Stimulated activated CD4-positive, alpha-beta T cell treated with anti-CD3 and anti-CD28 coated beads, Interleukin-1b, Interleukin-23, amount 100 ng/mL, for 24 hours (primary cell): ENCODE data around the gene B4GALT5.
A peak's percentile ranks its signal among the peaks of the same experiment; 100 is the strongest.
"Not testable (repeated sequence)": the region's sequence is repeated elsewhere in the genome, so short reads cannot be mapped to it uniquely, and the experiment has no call there.

ENCODE experiments used
- DNase-seq, 4 experiments: peaks; one replicate each; pipeline ENCODE4 v3.0.0-alpha.2; 2020; ENCODE audit warnings: low read depth in 4 of 4, low spot score in 1 of 4

B4GALT5 gene

DNA sequence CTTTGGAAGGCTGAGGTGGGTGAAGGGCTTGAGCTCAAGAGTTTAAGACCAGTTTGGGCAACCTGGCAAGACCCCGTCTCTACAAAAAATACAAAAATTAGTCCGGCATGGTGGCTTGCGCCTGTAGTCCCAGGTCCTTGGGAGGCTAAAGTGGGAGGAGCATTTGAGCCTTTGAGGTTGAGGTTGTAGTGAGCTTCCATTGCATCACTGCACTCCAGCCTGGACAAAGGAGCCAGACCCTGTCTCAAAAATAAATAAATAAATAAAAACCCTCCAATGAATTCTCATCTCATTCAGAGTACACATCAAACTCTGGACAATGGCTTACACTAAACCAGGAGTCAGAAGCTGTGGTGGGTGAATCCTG lies 31.8 kb downstream of the B4GALT5 start:
- DNase-seq, result no peak

DNA sequence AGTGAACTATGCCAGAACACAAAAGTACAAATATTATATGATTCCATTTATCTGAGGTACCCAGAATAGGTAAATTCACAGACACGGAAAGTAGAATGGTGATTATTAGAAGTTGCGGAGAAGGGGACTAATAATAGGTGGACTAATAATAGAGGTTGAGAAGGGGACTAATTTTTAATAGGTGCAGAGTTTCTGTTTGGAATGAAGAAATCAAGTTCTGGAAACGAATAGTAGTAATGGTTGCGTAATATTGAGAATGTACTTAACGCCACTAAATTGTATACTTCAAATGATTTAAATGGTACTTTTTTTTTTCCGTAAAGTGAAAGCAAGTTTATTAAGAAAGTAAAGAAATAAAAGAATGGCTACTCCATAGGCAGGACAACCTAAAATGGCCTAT lies 33.2 kb downstream of the B4GALT5 start:
- DNase-seq, result no peak

DNA sequence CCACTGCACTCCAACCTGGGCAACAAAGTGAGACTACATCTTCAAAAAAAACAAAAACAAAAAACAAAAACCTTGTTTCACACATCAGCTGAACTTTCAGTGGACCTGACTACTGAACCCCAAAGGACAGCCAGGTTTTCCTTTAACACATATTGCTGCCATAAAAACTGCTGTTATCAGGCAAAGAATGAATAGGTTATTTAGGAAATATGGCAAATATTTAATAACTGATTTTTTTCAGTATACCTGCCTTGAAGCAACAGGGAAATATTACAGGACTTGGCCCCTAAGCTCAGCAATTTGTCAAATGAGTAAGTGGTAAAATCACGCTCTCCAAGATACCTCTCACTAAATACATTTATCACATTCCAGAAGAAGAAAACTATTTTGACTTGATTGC lies 34.0 kb downstream of the B4GALT5 start:
- DNase-seq, result no peak

DNA sequence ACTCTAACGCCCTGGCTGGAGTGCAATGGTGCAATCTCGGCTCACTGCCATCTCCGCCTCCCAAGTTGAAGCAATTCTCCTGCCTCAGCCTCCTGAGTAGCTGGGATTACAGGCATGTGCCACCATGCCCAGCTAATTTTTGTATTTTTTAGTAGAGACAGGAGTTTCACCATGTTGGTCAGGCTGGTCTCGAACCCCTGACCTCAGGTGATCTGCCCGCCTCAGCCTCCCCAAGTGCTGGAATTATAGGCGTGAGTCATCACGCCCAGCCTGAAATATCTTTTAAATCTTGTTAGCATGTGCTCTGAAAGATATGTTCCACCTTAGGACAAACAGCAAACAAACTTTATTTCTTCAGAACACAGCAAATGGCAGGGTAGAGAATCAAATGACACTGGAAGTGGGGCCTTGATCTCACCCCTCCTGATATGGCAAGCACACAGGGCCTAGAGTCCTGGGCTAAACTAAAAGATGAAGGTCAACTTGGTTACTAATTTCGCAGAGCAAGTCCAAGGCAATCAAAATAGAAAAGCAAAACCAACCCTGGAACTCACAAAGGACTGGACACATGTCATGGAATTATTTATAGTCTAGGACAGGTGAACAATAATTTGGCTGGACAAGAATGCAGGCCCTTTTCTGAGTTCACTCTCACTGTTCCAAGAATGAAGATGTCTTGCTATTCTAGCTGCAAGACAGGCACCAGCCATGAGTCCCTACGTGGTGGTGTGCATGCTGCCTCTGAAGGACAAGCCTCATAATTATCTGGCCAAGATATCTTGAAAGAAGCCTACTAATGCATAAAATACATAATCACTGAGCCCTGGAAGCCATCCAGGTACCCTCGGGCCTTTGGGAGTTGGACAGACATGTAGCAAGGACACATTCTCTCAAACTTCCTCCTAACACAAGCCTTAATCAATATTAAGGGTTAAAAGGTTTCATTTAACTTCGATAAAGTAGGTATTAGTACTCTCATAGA lies 35.6 kb downstream of the B4GALT5 start:
- no peak for DNase-seq

DNA sequence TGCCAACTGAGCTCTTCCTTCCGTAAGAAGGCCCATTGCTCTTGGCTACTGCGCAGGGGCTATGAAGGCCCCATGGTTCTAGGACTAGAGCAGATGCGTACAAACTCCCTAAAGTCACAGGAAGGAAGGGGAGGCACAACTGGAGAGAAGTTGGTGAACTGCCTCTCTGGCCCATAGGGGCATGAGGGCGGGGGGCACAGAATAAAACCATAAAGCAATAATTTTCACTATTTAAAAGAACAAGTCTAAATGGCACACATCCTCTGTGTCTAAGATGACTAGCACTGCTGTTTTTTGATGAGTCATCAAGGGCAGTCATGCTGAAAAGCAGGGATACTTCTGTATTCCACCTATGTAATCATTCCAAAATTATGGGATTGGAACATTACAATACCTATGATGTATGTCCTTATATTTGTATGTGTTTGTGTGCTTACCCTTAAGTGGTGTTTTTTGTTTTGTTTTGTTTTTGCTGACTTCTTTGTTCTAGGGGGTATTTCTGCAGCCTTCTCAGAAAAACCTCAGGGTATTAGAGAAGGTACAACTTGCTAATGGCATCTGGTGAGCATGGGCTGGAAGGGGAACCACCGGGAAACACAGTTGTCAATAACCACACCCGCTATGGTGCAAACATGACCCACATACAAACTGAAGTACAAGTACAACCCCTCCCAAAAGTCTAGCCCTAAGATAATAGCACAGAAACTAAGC lies 36.9 kb downstream of the B4GALT5 start:
- no peak for DNase-seq

DNA sequence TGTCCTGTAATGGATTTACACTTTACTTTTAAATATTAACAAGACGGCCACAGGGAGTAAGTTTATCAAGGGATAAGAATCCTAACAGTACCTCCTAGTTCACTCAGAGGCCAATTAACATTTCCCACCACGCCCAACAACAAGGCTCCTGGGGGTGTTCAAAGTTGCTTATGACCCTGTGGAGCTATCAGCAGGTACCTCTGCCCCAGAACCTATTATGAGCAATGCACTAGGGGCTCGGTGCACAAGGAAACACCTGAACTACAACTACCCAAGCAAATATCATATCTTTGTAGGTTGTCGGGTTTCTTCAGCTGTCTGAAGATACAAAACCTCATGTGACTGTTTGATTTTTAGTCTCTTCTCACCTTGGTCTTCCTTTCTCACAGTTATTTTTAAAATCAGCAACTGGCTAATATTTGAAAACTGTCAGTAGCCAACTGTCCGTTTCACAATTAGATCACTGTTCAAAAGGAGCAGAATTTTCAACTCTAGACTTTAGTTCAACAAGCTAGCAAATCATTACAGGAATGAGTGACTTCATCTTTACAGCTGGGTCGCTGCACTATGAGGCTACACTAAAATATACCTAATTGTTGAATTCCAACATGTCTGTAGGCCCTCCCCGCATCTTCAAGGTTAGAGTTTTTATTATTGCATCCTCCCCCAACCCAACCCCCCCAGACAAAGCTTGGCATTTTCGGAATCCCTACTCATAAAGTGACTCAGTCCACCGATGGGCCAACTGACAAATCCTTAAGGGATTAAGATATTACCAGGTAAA lies 38.1 kb downstream of the B4GALT5 start:
- no peak for DNase-seq

DNA sequence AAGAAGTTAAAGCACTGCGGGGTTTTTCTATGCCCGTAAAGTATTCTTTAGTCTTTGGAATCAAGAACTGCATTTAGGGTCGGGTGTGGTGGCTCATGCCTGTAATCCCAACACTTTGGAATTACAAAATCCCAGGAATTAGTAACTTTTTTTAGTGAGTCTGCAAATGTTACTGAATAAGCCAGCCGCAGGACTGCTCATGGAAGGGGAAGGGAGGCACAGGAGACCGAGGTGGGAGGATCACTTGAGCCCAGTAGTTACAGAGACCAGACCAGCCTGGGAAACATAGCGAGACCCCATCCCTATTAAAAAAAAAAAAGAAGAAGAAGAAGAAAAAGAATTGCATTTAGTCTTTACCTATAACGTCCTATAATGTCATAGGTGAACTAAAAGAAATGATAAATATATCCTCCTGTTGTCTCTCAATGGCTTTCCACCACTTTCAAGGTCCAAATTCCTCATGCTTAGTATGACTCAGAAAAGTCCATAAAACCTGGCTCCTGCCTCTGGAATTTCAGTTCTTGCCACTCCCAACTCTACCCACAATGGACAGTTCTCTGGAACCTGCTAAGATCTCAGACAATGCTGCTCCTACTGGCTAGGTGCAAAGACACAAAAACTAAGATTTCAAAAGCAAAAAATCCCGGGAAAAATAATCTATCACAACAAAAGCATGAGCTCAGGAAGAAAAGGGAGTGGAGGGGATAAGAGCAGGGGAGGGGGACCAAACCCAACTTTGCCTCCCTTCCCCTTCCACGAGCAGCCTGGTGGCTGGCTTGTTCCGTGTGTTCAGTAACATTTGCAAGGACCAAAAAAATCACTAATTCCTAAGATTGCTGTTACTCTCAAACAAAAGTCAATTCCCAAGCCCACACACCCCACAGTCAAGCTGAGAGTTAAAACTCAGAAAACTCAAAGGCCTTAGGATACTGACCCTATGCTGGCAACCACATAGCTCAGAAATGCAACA lies 39.0 kb downstream of the B4GALT5 start:
- no peak for DNase-seq

DNA sequence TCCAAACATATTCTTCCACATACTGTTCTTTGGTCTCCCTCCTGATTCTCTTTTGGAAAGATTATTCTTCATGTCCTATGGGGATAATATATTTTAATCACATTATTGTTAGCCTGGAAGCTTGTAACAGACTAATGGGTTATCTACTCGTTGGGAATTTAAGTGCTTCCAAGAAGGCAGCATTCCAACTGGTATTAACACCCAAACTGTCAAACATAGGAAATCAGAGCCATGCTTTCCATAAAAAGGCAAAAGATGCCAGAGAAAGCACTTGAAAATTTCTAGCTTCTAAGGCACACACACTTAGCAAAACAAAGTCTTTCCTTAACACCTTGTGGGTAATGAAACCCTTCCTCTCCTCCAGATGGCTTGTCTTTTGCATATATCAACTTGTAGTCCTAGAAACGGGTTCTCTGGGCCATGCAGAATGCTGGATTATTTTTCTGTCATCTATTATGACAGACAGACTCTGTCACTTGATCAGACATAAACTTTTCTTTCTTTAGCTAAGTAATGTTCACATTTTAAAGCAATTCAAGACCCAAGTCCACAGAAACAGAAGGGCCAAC lies 41.5 kb downstream of the B4GALT5 start:
- no peak for DNase-seq

DNA sequence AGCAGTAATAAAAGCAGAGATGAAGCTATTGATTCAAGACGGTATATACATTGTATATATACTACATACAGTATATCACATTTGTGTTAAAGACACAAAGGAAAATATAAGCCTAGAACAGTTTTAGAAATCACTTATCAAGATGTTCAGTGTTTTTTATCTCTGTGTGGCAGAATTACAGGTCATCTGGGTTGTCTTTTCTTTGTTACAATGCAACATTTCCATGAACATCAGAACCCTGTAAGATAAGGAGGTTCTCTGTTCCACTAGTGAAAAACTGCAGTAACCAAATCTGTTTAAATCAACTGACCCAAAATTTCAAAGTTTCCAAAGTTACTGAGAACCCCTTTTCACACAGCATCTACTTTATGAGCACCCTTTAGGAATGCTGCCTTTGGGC lies 42.2 kb downstream of the B4GALT5 start:
- DNase-seq, result no peak

DNA sequence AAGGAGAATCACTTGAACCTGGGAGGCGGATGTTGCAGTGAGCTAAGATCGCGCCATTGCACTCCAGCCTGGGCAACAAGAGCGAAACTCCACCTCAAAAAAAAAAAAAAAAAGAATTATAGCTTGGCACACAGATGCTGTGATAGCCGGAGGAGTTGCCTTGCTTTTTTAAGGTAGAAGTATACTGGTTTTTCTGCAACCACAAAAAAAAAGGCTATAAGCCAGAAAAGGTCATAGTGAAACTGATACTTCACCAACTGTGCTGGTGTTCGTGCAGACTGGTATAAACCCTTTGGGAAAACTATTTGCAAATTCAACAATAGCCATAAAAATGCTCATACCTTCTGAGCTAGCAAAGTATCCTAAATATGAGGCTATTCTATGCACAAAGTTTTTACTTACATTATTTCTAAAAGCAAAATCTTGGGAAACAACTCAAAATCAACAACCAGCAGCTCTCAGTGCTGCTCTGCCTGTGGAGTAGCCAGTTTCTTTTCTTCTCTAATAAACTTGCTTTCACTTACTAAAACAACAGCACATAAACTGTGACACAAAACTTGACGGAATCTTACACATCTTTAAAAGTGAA lies 44.0 kb downstream of the B4GALT5 start:
- no peak for DNase-seq

DNA sequence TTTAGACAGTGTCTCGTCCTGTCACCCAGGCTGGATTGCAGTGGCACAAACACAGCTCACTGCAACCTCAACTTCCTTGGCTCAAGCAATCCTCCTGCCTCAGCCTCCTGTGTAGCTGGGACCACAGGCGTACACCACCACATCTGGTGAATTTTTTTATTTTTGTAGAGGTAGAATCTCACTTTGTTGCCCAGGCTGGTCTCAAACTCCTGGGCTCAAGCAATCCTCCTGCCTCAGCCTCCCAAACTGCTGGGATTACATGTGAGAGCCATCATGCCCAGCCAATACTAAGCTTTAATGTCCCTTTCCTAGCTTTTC lies 44.8 kb downstream of the B4GALT5 start:
- DNase-seq, result not testable (repeated sequence)

DNA sequence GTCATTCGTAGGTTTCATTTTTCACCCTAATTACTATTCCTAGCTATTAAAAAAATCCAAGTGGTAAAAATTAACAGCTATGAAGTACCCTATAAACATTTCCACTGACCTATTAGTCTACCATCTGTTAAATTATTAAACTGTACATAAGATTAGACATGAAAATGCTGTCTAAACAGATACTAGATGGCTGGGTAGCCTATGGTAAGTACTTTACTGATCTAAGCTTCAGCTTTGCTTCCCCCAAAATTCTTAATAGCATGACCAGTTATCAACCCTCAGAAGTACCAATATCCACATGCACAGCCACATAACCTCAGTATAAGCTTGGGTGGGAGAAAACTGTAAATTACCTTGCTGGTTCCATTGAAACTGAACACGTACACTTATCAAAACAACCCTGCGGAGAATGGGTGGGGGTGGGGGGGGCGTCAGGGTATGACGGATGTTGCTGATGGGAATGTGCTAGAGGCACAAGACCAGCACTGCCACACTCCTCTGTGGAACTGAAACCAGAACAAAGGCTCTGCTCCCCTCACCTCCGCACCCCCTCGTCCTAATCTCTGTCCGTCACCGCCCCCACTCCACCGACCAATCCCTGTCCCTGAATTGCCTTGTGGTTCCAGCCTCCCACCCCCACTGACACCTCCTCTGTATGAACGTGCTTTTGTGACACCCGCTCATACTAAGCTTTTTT lies 45.3 kb downstream of the B4GALT5 start:
- DNase-seq, result peak in 3 of 4 experiments; percentile 7 to 28 (median 19)

DNA sequence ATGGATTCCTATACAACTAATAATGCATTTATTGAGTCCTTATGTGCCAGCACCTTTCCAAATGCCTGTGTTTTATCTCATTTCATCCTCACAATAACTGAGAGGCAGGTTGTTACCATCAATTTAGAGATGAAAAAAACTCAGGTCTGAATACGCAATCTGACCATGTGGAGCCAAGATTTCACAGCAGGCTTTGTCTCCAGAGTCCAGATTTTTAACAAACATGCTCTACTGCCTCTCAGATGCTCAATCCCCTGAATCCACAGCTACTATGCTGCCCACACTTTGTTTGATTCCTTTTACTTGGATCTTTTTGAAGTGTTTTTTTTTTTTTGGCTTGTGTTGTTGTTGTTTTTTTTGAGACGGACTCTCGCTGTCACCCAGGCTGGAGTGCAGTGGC lies 46.8 kb downstream of the B4GALT5 start:
- DNase-seq, result no peak

DNA sequence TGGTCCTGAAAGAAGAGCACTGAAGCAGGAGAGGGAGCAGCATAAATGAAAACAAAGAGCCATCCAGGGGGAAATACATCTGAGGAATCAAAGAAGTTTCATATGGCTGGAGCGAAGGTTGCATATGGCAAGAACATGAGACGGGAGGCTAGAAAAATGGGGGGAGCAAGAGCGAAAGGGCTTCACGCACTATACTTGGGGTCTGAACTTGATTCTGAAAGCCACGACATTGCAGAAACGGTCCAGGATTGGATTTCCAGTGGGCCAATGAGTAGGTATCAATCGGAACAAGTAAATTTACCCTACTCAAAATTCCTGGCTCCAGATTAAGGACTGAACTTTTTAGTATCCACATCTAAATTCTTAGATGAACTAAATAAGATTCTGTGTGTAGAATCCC lies 47.9 kb downstream of the B4GALT5 start:
- DNase-seq, result no peak

DNA sequence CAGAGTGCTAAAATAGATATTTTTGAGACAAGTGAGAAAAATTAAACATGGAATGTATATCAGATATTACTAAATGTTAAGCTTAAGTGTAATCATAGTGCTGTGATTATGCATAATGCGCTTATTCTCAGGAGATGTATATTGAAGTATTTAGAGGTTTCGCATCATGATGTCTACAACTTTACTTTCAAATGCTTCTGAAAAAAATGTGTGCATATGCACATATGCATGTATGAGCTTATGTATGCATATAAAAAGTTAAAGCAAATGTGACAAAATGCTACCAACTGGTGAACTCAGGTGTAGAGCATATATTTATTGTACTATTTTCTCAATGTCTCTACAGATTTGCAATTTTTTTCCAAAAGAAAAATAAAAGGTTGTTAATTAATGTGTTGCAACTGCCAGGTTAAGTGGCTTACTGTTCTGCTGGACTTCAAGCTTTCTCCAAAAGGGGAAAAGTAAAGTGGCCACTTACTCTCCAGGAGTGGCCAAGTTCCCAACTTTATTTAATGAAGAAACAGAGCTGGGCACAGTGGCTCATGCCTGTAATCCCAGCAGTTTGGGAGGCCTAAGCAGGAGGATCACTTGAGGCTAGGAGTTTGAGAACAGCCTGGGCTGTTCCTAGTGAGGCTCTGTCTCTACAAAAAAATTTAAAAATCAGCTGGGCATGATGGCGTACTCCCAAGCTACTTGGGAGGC lies 48.9 kb downstream of the B4GALT5 start:
- no peak for DNase-seq

DNA sequence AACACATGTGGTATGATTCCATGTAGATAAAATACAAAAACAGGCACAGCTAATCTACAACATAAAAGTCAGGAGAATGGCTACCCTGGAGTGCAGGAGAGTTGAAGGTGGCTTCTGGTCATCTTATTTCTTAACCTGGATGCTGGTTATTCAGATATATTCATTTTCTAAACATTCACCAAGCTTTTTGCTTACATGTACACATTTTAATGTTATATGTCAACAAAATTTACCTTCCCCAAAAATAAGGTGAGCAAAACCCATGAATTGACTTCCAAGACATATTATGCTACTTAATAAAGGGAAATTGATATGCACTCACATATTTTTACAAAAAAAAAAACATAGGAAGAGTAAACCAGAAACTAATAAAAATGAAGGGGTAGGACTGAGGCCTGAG lies 50.6 kb downstream of the B4GALT5 start:
- DNase-seq, result no peak

DNA sequence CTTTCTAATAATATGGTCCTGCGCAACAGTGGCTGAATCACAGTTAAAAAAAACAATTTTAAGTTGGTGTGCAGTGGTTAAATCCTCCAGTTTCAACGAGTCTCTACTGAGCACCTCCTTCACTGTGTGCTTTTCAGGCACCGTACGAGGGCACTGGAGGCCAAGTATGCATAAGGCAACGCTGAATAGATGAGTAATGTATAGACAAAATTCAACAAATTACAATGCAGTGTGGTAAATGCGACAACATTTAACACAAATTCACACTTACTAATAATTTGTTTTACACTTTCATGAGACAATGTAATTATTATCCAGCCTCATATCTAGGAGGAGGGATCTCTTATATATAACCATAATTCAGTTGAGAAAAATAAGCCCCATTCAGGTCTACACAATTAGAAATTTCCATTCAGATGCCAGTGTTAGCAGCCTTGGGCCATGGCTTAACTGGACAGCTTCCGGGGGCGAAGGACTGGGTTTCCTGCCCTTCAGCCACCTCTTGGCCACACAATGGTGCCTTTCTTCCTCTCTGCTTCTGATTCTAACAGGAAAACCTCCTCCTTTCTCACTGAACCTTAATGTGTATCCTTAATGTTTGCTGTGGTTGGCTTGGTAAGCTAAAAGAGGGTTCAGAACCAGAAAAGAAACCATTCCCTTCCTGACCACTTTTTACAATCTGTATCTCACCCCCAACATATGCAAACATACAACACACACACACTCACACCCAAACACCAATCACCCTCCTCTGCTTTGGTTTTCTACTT lies 51.9 kb downstream of the B4GALT5 start:
- DNase-seq, result no peak

DNA sequence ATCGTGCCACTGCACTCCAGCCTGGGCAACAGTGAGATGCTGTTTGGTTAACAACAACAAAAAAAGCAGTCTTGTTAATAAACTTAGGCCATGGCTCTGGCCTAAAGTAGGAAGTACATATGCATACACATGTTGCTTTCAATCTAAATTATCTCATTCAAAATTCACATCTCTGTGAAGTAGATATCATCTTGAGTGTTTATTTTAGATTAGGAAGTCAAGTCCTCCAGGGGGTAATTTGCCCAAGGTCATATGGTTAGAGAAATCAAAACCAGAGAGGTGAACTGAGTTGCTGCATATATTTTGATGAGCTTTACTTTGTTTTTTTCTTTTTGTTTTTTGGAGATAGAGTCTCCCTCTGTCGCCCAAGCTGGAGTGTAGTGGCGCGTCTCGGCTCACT lies 52.8 kb downstream of the B4GALT5 start:
- DNase-seq, result no peak
